GM12891 (cell line): ENCODE data around the gene SYNE2. TPM values are rescaled to one million over a fixed set of nuclear protein-coding genes. Genes with fewer than 3 reads are reported as not detected.
"Not testable (repeated sequence)": the region's sequence is repeated elsewhere in the genome, so short reads cannot be mapped to it uniquely, and the experiment has no call there.

Experiments
- DNase-seq: peaks from one replicate; pipeline ENCODE4 v3.0.0; 2011; ENCODE audit warnings: low spot score; ENCODE audit not compliant: insufficient read length
- FAIRE-seq: peaks from 2 replicates; lab custom pipeline; 2011; peaks lifted over from hg19 to GRCh38; lab: Jason Lieb, UNC
- PAX5 ChIP-seq: IDR thresholded peaks from 2 replicates; pipeline ENCODE4 v1.6.1; 2011; ENCODE audit warnings: low read length, moderate library complexity, mild to moderate bottlenecking; ENCODE audit not compliant: insufficient read depth, severe bottlenecking
- POLR2A ChIP-seq: IDR thresholded peaks from 2 replicates; pipeline ENCODE4 v1.6.1; 2011; ENCODE audit warnings: low read depth, low read length, control low read depth
- POLR2AphosphoS5 ChIP-seq: IDR thresholded peaks from 2 replicates; pipeline ENCODE4 v1.6.1; 2011; ENCODE audit warnings: low read depth, low read length, control low read depth
- POU2F2 ChIP-seq: IDR thresholded peaks from 2 replicates; pipeline ENCODE4 v1.6.1; 2011; ENCODE audit warnings: low read depth, mild to moderate bottlenecking, control low read depth, low read length, moderate library complexity
- SPI1 ChIP-seq: IDR thresholded peaks from 2 replicates; pipeline ENCODE4 v1.6.1; 2011; ENCODE audit warnings: low read depth, low read length, control low read depth
- TAF1 ChIP-seq: IDR thresholded peaks from 2 replicates; pipeline ENCODE4 v1.6.1; 2011; ENCODE audit warnings: low read depth, low read length, control low read depth
- polyA plus RNA-seq: library from polyadenylated mRNA; unstranded; fragments of >200 nt; gene quantifications from one replicate; pipeline ENCODE4 v1.2.1, GENCODE V29; 2012; ENCODE audit warnings: low read depth, missing spikeins, inconsistent platforms; ENCODE audit not compliant: missing spikeins

The SYNE2 gene
- 10.6 TPM for polyA plus RNA-seq

DNA sequence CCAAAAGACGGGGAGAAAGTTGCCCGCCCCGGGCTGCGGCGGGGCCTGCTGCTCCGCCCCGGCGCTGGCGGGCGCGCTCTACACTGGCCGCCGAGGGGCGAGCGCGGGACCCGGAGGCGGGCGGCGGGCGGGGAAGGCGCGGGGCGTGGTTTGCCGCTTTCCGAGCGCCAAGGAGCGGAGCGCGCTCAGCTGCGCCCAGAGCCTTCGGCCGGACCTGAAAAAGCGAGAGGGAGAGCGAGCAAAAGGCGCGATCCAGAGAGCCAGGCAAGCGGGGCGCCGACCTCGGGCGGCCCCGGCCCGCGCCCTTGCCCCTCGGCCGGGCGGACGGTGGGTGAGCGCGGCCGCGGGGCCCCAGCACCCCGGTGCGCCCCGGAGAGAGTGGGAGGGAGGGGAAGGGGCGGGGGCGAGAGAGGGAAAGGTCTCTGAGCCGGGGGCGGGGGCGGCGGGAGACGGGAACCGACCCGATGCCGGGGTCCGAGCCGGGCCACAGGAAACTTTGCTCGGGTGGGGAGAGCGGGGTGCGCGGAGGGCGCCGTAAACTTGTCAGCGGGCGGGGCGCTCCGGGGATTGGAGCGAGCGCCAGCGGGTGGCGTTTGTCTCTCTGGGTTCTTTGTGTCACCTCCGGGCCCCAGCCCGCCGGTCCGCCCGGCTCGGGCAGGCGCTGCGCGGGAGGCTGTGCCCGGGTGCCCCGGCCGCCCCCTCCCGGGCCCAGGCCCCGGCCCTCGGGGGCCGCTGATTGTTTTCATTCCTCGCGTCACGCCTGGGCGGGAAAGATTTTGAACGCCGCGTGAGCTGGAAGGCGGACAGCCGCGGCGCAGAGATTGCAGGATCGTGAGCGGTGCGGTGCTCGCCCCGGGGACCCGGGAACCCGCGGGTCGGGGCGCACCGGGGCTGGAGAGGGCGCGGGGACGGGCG is at the start of gene SYNE2:
Gene SYNE2, plus strand, starts transcription at position 188 of the 915 bp plus-strand sequence. CDS start 56,145 bp downstream, outside the sequence.
- peak; percentile 82 for FAIRE-seq
- DNase-seq = peak; percentile 86
- TF ChIP-seq SPI1 (no peak), PAX5 (no peak), POLR2AphosphoS5 (no peak), POLR2A (no peak), POU2F2 (no peak), TAF1 (no peak)

- not testable (repeated sequence) for FAIRE-seq
These were observed 49.5 kb upstream of the SYNE2 start for GRCh38 chr14:63803221-63803791.

GRCh38 chr14:63806064-63806463 is 46.7 kb upstream of the SYNE2 start:
- not testable (repeated sequence) for DNase-seq, FAIRE-seq

More at GRCh38 chr14:63803221-63803791, 49.5 kb upstream of the SYNE2 start:
- DNase-seq = not testable (repeated sequence)

GRCh38 chr14:63811692-63812091 is 41.1 kb upstream of the SYNE2 start:
- FAIRE-seq, DNase-seq: not testable (repeated sequence)

DNA sequence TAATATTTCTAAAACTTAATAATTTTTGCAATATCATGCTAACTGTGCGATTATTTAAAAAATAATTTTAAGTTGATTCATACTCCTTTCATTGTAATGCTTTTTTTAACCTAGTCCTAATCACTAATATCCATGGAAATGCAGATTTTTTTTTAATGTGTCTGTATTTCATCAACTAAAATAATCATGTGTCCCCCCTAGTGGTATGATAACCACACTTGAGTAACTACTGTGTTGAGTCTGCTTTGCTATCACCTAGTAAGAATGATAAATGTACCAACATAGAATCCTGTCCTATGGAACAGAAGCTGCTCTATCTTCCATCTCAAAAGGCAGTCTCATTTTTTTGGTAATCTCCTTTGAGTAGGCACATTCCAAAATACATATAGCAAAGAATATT is 19.1 kb upstream of the SYNE2 start:
- DNase-seq (no peak), FAIRE-seq (no peak)
- no peak for TF ChIP-seq POLR2A
- TF ChIP-seq POU2F2 = no peak
- no peak for TF ChIP-seq POLR2AphosphoS5
- TF ChIP-seq SPI1 = no peak
- TF ChIP-seq PAX5 = no peak
- TF ChIP-seq TAF1 = no peak

DNA sequence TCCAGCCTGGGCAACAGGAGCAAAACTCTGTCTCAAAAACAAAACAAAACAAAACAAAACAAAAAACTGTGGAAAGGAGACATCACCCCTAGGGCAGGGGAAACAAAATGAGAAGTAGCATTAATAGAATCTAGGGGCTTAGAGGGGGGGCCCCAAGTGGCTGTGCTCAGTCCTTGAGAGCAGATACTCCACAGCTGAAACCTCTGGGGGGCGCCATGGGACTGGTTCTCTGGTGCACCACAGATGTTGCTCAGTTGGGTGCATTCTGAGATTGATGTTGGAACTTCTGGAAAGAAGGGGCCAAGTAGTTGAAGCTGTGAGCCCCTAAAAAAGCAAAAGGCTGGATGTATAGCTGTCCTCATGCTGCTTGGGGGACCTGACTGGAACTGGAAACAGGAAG is 11.8 kb upstream of the SYNE2 start:
- FAIRE-seq (no peak), DNase-seq (no peak)
- TF ChIP-seq POU2F2 (no peak), POLR2A (no peak), PAX5 (no peak), POLR2AphosphoS5 (no peak), TAF1 (no peak), SPI1 (no peak)

- TF ChIP-seq POU2F2 = no peak
- FAIRE-seq (no peak), DNase-seq (no peak)
These were observed 9.0 kb upstream of the SYNE2 start for GRCh38 chr14:63843796-63844195.

DNA sequence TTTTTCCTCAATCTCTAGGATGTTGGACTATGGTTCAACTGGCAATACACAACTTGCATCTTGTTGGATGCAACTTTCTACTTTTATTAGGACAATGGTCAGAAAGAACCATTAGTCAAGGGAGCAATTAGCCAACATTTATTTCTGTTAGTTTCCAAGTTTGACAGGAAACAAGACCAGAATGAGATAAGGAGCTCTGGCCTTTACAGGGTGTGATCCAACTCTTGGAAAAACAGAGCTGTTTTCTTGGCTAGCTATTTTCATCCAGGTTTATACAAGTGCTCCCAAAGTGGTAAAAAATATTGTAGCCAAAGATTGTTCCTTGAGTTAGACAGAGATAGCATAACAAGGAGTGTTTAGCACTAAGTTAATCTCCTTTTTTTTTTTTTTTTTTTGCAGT is 3.9 kb upstream of the SYNE2 start:
- TF ChIP-seq PAX5 (no peak), POLR2AphosphoS5 (no peak), POU2F2 (no peak), POLR2A (no peak), SPI1 (no peak), TAF1 (no peak)
- DNase-seq (no peak), FAIRE-seq (no peak)

- TF ChIP-seq POLR2A = no peak
- no peak for FAIRE-seq
- DNase-seq = no peak
These were observed 460 bp upstream of the SYNE2 start for GRCh38 chr14:63852271-63852816.

DNA sequence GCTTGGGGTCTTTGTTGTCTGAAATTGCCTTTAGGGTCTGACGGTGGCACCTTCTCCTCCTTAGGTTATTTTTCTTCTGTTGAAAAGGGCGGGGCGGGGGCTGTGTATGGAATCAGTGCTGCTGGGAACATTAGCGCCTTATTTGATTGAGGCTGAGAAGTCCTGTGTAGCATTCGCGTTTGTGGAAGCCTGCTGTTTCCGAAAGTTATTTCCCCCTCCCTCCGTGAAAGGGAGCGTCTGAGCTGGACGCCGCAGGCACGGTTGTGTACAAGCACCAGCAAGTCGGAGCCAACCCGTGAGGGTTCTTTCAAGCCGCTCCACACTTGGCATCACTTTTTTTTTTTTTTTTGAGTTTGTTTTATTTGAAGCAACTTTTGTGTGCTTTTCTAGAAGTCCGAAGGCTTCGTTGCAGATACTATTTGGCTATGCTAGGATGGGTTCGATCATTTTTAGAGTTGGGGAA is 1.1 kb downstream of the SYNE2 start:
- peak; percentile 84 for FAIRE-seq
- DNase-seq = no peak
- TF ChIP-seq POLR2AphosphoS5 (no peak), POU2F2 (no peak), TAF1 (no peak), SPI1 (no peak), PAX5 (no peak), POLR2A (no peak)

- DNase-seq (no peak), FAIRE-seq (no peak)
- no peak for TF ChIP-seq SPI1
- no peak for TF ChIP-seq POLR2AphosphoS5
- no peak for TF ChIP-seq POLR2A
- no peak for TF ChIP-seq PAX5
- no peak for TF ChIP-seq POU2F2
- no peak for TF ChIP-seq TAF1
These were observed 1.5 kb downstream of the SYNE2 start for GRCh38 chr14:63854330-63854729.
